OCI-LY1 (cell line): Measurements from ENCODE around the gene SDCCAG8.

Source experiments
- CTCF ChIP-seq: fragments of 200-600 bp; sonication (generic), shearing (Covaris generic); IDR thresholded peaks from 2 replicates; pipeline ENCODE4 v1.5.1; 2017; ENCODE audit warnings: mild to moderate bottlenecking, antibody characterized with exemption, low read length, moderate library complexity, mixed read lengths
- EZH2 ChIP-seq: fragments of 200-600 bp; sonication (generic), shearing (Covaris generic); IDR thresholded peaks from 2 replicates; pipeline ENCODE4 v1.8.0; 2017; ENCODE audit warnings: borderline replicate concordance, mixed run types, mild to moderate bottlenecking, antibody characterized with exemption, low read length, moderate library complexity, mixed read lengths

- TF ChIP-seq CTCF (no peak), EZH2 (no peak)
Observed at GRCh38 chr1:243493156-243494129, 237.6 kb downstream of the SDCCAG8 start.
